ENCODE data around the gene NDUFS2. TPM values are rescaled to one million over a fixed set of nuclear protein-coding genes. Genes with fewer than 3 reads are reported as not detected.

Gene NDUFS2
- total and polyA plus RNA-seq, 2 donors (not counting 1 experiment from before 2014, with no cell fraction given) = 53.9 to 82.3 TPM

- H3K27ac Mint-ChIP-seq = peak within 1 kb of the TSS; percentile 99
- H3K4me1 Mint-ChIP-seq = peaks cover 47% of the 10 kb centered on the region
- peaks cover 19% of the 10 kb centered on the region for H3K79me2 ChIP-seq (ENCODE audit: control insufficient read depth, insufficient read depth, low read length)
- H3K27ac ChIP-seq (ENCODE audit: low read length in 2 of 2) = peak within 1 kb of the TSS; percentile 89 to 92
- H2AFZ ChIP-seq (ENCODE audit: insufficient read depth, low read depth, low read length, poor library complexity, severe bottlenecking) = peak within 1 kb of the TSS; percentile 95
- peak within 1 kb of the TSS; percentile 78 for H3K9ac ChIP-seq (ENCODE audit: low read length)
- peak; percentile 95 for DNase-seq
- under 1% methylated on average over 52 of the region's 54 CpGs for WGBS (ENCODE audit: insufficient coverage)
- H3K27me3 ChIP-seq (replicated peaks in 1 of 4; ENCODE audit: control extremely low read depth in 1 of 4, control insufficient read depth in 3 of 4, insufficient read depth in 4 of 4, low read length in 3 of 4) = no peaks in the 10 kb centered on the region
- H3K4me1 ChIP-seq (ENCODE audit: control insufficient read depth in 2 of 2, insufficient read depth in 2 of 2, low read length in 2 of 2) = peaks cover 20 to 26% of the 10 kb centered on the region in 2 donors
- H3K9me3 ChIP-seq (ENCODE audit: control extremely low read depth in 1 of 3, control insufficient read depth in 2 of 3, insufficient read depth in 1 of 3, low read length in 2 of 3) = no peaks in the 10 kb centered on the region
- intact Hi-C loops (cut with micrococcal nuclease) = loop anchor here (1.0 to 2.0 kb wide), 7 partner anchors 11 to 59 kb away; partner anchors contain the start of genes B4GALT3, DEDD, NDUFS2 and NIT1
- peak; percentile 94 for ATAC-seq (ENCODE audit: low read depth)
- H4K20me1 ChIP-seq (ENCODE audit: control insufficient read depth, insufficient read depth, low read length, poor library complexity, severe bottlenecking) = no peaks in the 10 kb centered on the region
- TF ChIP-seq CTCF (IDR thresholded peaks at IDR 0.05) (peak; percentile 68), EZH2 (IDR thresholded peaks at IDR 0.05; ENCODE audit: borderline replicate concordance, insufficient read depth, low read depth, low read length, poor library complexity, severe bottlenecking) (no peak)
- H3K4me3 Mint-ChIP-seq = peak within 1 kb of the TSS; percentile 91
- H3K27me3 Mint-ChIP-seq = no peaks in the 10 kb centered on the region
- peak within 1 kb of the TSS; percentile 48 to 82 (median 69) for H3K4me3 ChIP-seq (ENCODE audit: control extremely low read depth in 1 of 5, extremely low read depth in 1 of 5, insufficient read depth in 1 of 5, low read depth in 2 of 5, low read length in 4 of 5)
- peak within 1 kb of the TSS; percentile 95 for H3K4me2 ChIP-seq (replicated peaks; ENCODE audit: low read depth, low read length, poor library complexity, severe bottlenecking)
- H3K9me3 Mint-ChIP-seq (ENCODE audit: insufficient read depth) = no peaks in the 10 kb centered on the region
- H3K36me3 ChIP-seq (replicated peaks in 1 of 2; ENCODE audit: control extremely low read depth in 1 of 2, control insufficient read depth in 1 of 2, extremely low read depth in 1 of 2, insufficient read depth in 2 of 2, low read length in 1 of 2) = peaks cover 0 to 41% of the 10 kb centered on the region in 2 experiments
- CTCF ChIA-PET = interaction anchor here (0.6 to 4.8 kb wide), 37 partner anchors 8 to 874 kb away, joined by 3 to 47 read pairs (median 4); partner anchors contain the start of genes ADAMTS4, ARHGAP30, B4GALT3 and CFAP126
- POLR2A ChIA-PET = interaction anchor here (0.6 to 2.2 kb wide), 15 partner anchors 8 to 145 kb away, joined by 3 to 12 read pairs (median 4); partner anchors contain the start of genes B4GALT3, F11R, TOMM40L and UFC1
Observed at GRCh38 chr1:161165742-161166668, 36.2 kb upstream of the NDUFS2 start, which contains the start of gene PPOX. Gene PPOX, plus strand, starts transcription at chr1:161166426. Its CDS starts 422 bp downstream, at chr1:161166848.

Data from B cell (primary cell).